A549 (cell line): ENCODE results near the gene RTL1.

Source experiments
- HMGXB4 ChIP-seq: fragments of 250-450 bp; sonication (Bioruptor Pico); IDR thresholded peaks from 2 replicates; pipeline ENCODE4 v1.5.0; 2021; ENCODE audit warnings: mild to moderate bottlenecking, moderate library complexity, borderline replicate concordance
- POLR2A ChIP-seq: IDR thresholded peaks from 2 replicates; pipeline ENCODE4 v1.6.1; 2012; ENCODE audit warnings: mild to moderate bottlenecking, low read length
- RARB ChIP-seq: fragments of 250-450 bp; sonication (Bioruptor Pico); IDR thresholded peaks from 2 replicates; pipeline ENCODE4 v1.8.0; 2021; ENCODE audit warnings: mild to moderate bottlenecking, moderate library complexity
- ZFP36 ChIP-seq: fragments of 450-650 bp; IDR thresholded peaks from 2 replicates; pipeline ENCODE4 v1.6.1; 2014; ENCODE audit warnings: borderline replicate concordance; ENCODE audit not compliant: partially characterized antibody
- TF ChIP-seq, protein P1 (sequence below): IDR thresholded peaks from 2 replicates; pipeline ENCODE4 v1.6.1; 2012
- TF ChIP-seq, protein P2 (sequence below): fragments of >200 bp; sonication (Bioruptor Twin); formaldehyde crosslinking; IDR thresholded peaks from 3 replicates; pipeline ENCODE4 v1.5.1; 2016

DNA sequence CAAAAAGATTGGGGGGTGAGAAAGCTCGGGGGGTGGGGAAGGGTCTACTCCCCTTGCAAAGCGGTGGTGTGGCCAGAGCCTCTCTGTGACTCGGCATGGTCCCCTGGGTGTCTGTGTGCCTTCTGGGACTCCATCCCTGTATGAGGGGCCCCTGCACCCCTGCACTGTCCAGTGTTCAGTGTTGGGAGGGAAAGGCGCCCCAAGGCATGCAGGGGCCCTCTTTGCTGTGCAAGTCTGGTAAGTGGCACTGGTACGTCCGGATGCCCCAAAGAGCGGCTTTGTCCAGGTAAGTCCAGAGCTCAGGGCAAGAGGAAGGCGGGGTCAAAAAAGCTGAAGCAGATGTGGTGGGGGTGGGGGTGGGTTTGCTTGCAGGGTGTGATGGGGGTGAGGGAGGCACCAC, 23.7 kb downstream of the RTL1 start:
- no peak for TF ChIP-seq ZFP36
- TF ChIP-seq, protein P1, sequence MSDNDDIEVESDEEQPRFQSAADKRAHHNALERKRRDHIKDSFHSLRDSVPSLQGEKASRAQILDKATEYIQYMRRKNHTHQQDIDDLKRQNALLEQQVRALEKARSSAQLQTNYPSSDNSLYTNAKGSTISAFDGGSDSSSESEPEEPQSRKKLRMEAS = no peak
- TF ChIP-seq, protein P2, sequence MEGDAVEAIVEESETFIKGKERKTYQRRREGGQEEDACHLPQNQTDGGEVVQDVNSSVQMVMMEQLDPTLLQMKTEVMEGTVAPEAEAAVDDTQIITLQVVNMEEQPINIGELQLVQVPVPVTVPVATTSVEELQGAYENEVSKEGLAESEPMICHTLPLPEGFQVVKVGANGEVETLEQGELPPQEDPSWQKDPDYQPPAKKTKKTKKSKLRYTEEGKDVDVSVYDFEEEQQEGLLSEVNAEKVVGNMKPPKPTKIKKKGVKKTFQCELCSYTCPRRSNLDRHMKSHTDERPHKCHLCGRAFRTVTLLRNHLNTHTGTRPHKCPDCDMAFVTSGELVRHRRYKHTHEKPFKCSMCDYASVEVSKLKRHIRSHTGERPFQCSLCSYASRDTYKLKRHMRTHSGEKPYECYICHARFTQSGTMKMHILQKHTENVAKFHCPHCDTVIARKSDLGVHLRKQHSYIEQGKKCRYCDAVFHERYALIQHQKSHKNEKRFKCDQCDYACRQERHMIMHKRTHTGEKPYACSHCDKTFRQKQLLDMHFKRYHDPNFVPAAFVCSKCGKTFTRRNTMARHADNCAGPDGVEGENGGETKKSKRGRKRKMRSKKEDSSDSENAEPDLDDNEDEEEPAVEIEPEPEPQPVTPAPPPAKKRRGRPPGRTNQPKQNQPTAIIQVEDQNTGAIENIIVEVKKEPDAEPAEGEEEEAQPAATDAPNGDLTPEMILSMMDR = no peak
- TF ChIP-seq HMGXB4 (CRISPR knock-in tag) = no peak
- TF ChIP-seq POLR2A = no peak
- no peak for TF ChIP-seq RARB (CRISPR knock-in tag)
